DOHH2 (cell line): ENCODE results near the gene BRPF3.

ENCODE experiments used
- H3F3A ChIP-seq: fragments of 200-600 bp; sonication (generic), shearing (Covaris generic); 2 replicates; pipeline ENCODE4 v1.6.0; 2016; ENCODE audit warnings: antibody characterized with exemption, mild to moderate bottlenecking; ENCODE audit not compliant: control insufficient read depth, insufficient read depth
- H3K27ac ChIP-seq: fragments of 200-600 bp; sonication (generic); 2 replicates; pipeline ENCODE4 v1.5.1; 2014; ENCODE audit warnings: low read depth, mild to moderate bottlenecking, low read length, moderate library complexity
- H3K27me3 ChIP-seq: fragments of 200-600 bp; sonication (generic); 2 replicates; pipeline ENCODE4 v1.6.1; 2014; ENCODE audit warnings: mild to moderate bottlenecking, low read length, mixed read lengths; ENCODE audit not compliant: control insufficient read depth
- H3K36me3 ChIP-seq: fragments of 200-600 bp; sonication (generic); 2 replicates; pipeline ENCODE4 v1.6.1; 2014; ENCODE audit warnings: mild to moderate bottlenecking, low read length, moderate library complexity, mixed read lengths; ENCODE audit not compliant: control insufficient read depth
- H3K4me1 ChIP-seq: fragments of 200-600 bp; sonication (generic); 2 replicates; pipeline ENCODE4 v1.6.1; 2014; ENCODE audit warnings: mild to moderate bottlenecking, low read length, mixed read lengths; ENCODE audit not compliant: control insufficient read depth
- H3K4me2 ChIP-seq: fragments of 200-600 bp; sonication (generic); 2 replicates; pipeline ENCODE4 v1.6.0; 2014; ENCODE audit warnings: mild to moderate bottlenecking, low read length, moderate library complexity
- H3K4me3 ChIP-seq: fragments of 200-600 bp; sonication (generic); 2 replicates; pipeline ENCODE4 v1.5.1; 2014; ENCODE audit warnings: mild to moderate bottlenecking, low read length, mixed read lengths
- H3K79me2 ChIP-seq: fragments of 200-600 bp; sonication (generic); 2 replicates; pipeline ENCODE4 v1.6.1; 2014; ENCODE audit warnings: mild to moderate bottlenecking, low read length, mixed read lengths; ENCODE audit not compliant: control insufficient read depth
- H3K9me2 ChIP-seq: fragments of 200-600 bp; sonication (generic); replicated peaks from 2 replicates; pipeline ENCODE4 v1.6.1; 2014; ENCODE audit warnings: mild to moderate bottlenecking, low read length, mixed read lengths; ENCODE audit not compliant: control insufficient read depth
- H3K9me3 ChIP-seq: fragments of 200-600 bp; sonication (generic); 2 replicates; pipeline ENCODE4 v1.6.1; 2014; ENCODE audit warnings: antibody characterized with exemption, low read length, mixed read lengths; ENCODE audit not compliant: control insufficient read depth, insufficient read depth
- H4K20me1 ChIP-seq: fragments of 200-600 bp; sonication (generic); 2 replicates; pipeline ENCODE4 v1.6.0; 2014; ENCODE audit warnings: low read depth, mild to moderate bottlenecking, antibody characterized with exemption, low read length, moderate library complexity; ENCODE audit not compliant: control insufficient read depth, insufficient read depth
- EZH2phosphoT487 ChIP-seq: fragments of 200-600 bp; sonication (generic); IDR thresholded peaks from 2 replicates; pipeline ENCODE4 v1.6.1; 2017; ENCODE audit warnings: borderline replicate concordance, mild to moderate bottlenecking, antibody characterized with exemption, low read length, moderate library complexity, mixed read lengths
- TF ChIP-seq, protein P1 (sequence below): fragments of 200-600 bp; sonication (generic); IDR thresholded peaks from one replicate; pipeline ENCODE4 v1.5.1; 2014; ENCODE audit warnings: antibody characterized with exemption, mild to moderate bottlenecking, low read depth, low read length; ENCODE audit not compliant: poor library complexity, severe bottlenecking

Gene BRPF3

DNA sequence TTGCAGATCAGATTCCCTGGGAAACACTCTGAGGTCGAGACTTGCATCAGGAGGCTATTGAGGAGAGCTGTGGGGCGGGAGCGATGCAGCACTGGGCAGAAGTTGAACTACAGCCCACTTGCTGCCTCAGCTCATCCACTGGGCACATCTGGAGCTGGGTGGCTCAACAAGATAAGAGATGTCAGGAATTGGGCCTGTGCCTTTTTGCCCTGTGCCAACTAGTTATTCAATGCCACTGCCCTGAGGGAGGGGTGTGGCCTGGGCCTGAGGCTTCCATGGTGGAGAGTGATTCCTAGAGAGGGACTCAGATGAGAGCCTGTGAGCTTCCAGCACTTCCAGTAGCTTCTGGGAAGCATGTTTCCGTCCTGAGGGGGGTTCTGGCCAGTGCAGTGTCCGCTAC is 32.7 kb downstream of the BRPF3 start:
- H3K9me2 ChIP-seq = no peaks in the 10 kb centered on the region
- no peaks in the 10 kb centered on the region for H3K9me3 ChIP-seq
- H3K36me3 ChIP-seq = peaks cover 61% of the 10 kb centered on the region
- H3K4me1 ChIP-seq = no peaks in the 10 kb centered on the region
- H3K4me2 ChIP-seq = no peak overlapping the region
- no peaks in the 10 kb centered on the region for H3K27me3 ChIP-seq
- H3F3A ChIP-seq = no peaks in the 10 kb centered on the region
- no peak overlapping the region for H3K4me3 ChIP-seq
- H4K20me1 ChIP-seq = no peaks in the 10 kb centered on the region
- no peaks in the 10 kb centered on the region for H3K79me2 ChIP-seq
- H3K27ac ChIP-seq = no peak overlapping the region
- TF ChIP-seq, protein P1, sequence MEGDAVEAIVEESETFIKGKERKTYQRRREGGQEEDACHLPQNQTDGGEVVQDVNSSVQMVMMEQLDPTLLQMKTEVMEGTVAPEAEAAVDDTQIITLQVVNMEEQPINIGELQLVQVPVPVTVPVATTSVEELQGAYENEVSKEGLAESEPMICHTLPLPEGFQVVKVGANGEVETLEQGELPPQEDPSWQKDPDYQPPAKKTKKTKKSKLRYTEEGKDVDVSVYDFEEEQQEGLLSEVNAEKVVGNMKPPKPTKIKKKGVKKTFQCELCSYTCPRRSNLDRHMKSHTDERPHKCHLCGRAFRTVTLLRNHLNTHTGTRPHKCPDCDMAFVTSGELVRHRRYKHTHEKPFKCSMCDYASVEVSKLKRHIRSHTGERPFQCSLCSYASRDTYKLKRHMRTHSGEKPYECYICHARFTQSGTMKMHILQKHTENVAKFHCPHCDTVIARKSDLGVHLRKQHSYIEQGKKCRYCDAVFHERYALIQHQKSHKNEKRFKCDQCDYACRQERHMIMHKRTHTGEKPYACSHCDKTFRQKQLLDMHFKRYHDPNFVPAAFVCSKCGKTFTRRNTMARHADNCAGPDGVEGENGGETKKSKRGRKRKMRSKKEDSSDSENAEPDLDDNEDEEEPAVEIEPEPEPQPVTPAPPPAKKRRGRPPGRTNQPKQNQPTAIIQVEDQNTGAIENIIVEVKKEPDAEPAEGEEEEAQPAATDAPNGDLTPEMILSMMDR = no peak
- no peak for TF ChIP-seq EZH2phosphoT487

DNA sequence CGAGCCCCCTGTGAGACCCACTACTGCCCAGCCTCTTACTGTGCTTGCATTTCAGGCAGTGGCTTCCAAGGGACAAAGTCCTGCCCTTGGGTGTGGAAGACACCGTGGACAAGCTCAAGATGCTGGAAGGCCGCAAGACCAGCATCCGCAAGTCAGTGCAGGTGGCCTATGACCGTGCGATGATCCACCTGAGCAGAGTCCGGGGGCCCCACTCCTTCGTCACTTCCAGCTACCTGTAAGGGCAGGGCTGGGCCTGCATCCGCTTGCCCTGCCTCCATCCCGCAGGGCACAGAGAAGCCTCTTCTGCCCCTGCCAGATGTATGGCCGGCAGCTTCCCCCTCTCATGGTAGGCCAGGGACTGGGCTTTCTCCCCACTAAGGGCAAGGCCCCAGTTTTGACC is 33.8 kb downstream of the BRPF3 start:
- no peaks in the 10 kb centered on the region for H3F3A ChIP-seq
- no peak overlapping the region for H3K4me3 ChIP-seq
- no peaks in the 10 kb centered on the region for H3K79me2 ChIP-seq
- no peaks in the 10 kb centered on the region for H3K9me3 ChIP-seq
- H4K20me1 ChIP-seq = no peaks in the 10 kb centered on the region
- H3K4me1 ChIP-seq = no peaks in the 10 kb centered on the region
- TF ChIP-seq EZH2phosphoT487 = no peak
- TF ChIP-seq, protein P1 = no peak
- no peaks in the 10 kb centered on the region for H3K9me2 ChIP-seq
- H3K36me3 ChIP-seq = peaks cover 52% of the 10 kb centered on the region
- H3K27me3 ChIP-seq = no peaks in the 10 kb centered on the region
- no peak overlapping the region for H3K27ac ChIP-seq
- no peak overlapping the region for H3K4me2 ChIP-seq

DNA sequence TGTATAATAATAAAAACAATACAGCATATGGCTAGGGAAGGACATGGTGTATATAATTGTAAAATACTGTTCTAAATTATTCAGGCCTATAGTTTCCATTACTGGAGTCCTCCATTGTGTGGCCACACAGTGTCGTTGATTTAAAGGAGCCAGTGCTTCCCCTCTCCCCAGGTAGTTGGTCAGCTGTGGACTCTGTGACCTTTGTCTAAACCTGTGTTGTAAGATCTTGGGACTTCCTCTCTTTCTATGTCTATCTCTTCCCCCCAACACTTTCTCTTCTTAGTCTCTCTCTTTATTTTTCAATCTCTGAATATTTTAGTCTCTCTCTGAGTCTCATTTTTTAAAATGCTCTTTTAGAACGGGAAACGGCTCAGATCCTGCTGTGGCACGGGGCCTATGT is 35.6 kb downstream of the BRPF3 start:
- Histone ChIP-seq H3K79me2 (no peaks in the 10 kb centered on the region), H3K4me2 (no peak overlapping the region), H3F3A (no peaks in the 10 kb centered on the region), H3K4me1 (no peaks in the 10 kb centered on the region), H3K9me3 (no peaks in the 10 kb centered on the region), H3K27me3 (no peaks in the 10 kb centered on the region), H3K9me2 (no peaks in the 10 kb centered on the region), H3K36me3 (peaks cover 37% of the 10 kb centered on the region), H4K20me1 (no peaks in the 10 kb centered on the region), H3K4me3 (no peak overlapping the region), H3K27ac (no peak overlapping the region)
- TF ChIP-seq EZH2phosphoT487 = no peak
- TF ChIP-seq, protein P1 = no peak

DNA sequence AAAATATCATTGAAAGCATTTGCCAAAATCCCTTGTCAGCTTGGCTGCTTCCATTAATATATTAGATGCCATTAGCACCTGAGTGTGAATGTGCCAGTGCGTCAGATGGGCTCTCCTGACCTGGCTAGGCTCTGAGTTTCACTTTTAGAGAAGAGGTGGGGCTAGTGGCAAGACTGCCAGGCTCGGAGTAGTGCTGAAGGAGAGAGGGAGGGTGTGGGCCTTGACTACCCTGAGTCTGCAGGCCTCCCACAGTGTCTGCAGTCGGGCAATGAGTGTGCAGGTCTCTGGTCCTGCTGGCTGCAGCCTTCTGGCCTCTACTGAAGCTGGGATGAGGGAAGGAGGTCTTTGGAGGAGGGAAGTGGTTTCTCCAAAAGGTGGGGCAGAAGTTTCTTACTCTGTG is 38.8 kb downstream of the BRPF3 start:
- no peaks in the 10 kb centered on the region for H3F3A ChIP-seq
- H3K9me3 ChIP-seq = no peaks in the 10 kb centered on the region
- TF ChIP-seq, protein P1 = no peak
- TF ChIP-seq EZH2phosphoT487 = no peak
- no peaks in the 10 kb centered on the region for H3K27me3 ChIP-seq
- H3K27ac ChIP-seq = no peak overlapping the region
- no peak overlapping the region for H3K4me2 ChIP-seq
- no peaks in the 10 kb centered on the region for H3K9me2 ChIP-seq
- no peaks in the 10 kb centered on the region for H3K4me1 ChIP-seq
- peaks cover 7% of the 10 kb centered on the region; the same call in 1 of the 2 replicates for H3K36me3 ChIP-seq
- H3K4me3 ChIP-seq = no peak overlapping the region
- H3K79me2 ChIP-seq = no peaks in the 10 kb centered on the region
- no peaks in the 10 kb centered on the region for H4K20me1 ChIP-seq
